ENCODE data around the gene FN3K. TPM values are rescaled to one million over a fixed set of nuclear protein-coding genes. Genes with fewer than 3 reads are reported as not detected.

The FN3K gene
- total and polyA plus RNA-seq, 2 of the 8 experiments (the other 6 are each of a cell fraction or from before 2014, with no cell fraction given) = 0.88 to 14.2 TPM

GRCh38 chr17:82722341-82723013 is 12.9 kb upstream of the FN3K start:
- Histone ChIP-seq H3K23me2 (ENCODE audit: low read depth, low read length) (peaks cover 6% of the 10 kb centered on the region), H2AK5ac (ENCODE audit: low read depth, low read length) (no peak overlapping the region), H2BK20ac (ENCODE audit: low read length) (no peak overlapping the region), H2BK15ac (ENCODE audit: low read length) (no peak overlapping the region), H3K36me3 (ENCODE audit: control insufficient read depth in 2 of 4, insufficient read depth in 4 of 4, low read length in 3 of 4) (peaks cover 0 to 7% (median 2%) of the 10 kb centered on the region in 4 experiments; a peak in 5 of 8 replicates), H3K4me3 (ENCODE audit: extremely low read depth in 1 of 4, insufficient read depth in 2 of 4, low read depth in 3 of 4, low read length in 4 of 4) (no peak overlapping the region), H3K56ac (replicated peaks; ENCODE audit: insufficient read length, low read depth, low read length) (no peak overlapping the region), H3K27ac (ENCODE audit: low read depth, low read length) (no peak overlapping the region), H3K4me1 (replicated peaks in 1 of 4; ENCODE audit: control insufficient read depth in 3 of 4, insufficient read depth in 4 of 4, low read length in 3 of 4) (peaks cover 0 to 5% (median 0%) of the 10 kb centered on the region in 4 experiments; a peak in 2 of 7 replicates), H2BK5ac (ENCODE audit: low read depth, low read length) (no peak overlapping the region), H3K14ac (ENCODE audit: insufficient read length) (no peak overlapping the region), H3K79me1 (ENCODE audit: low read depth, low read length) (peaks cover 6% of the 10 kb centered on the region), H3K4ac (replicated peaks; ENCODE audit: insufficient read length, low read depth, low read length) (no peak overlapping the region), H4K5ac (ENCODE audit: insufficient read length, low read depth, low read length) (no peak overlapping the region), H3K27me3 (replicated peaks in 1 of 4; ENCODE audit: control insufficient read depth in 3 of 4, extremely low read depth in 1 of 4, insufficient read depth in 3 of 4, low read length in 3 of 4) (no peaks in the 10 kb centered on the region), H3K4me2 (ENCODE audit: insufficient read depth in 1 of 2, low read depth in 2 of 2, low read length in 2 of 2) (no peak overlapping the region), H4K20me1 (replicated peaks in 1 of 2; ENCODE audit: control insufficient read depth in 1 of 2, insufficient read depth in 2 of 2, low read length in 2 of 2) (peaks cover 4 to 17% of the 10 kb centered on the region in 2 experiments), H2AFZ (ENCODE audit: low read length) (no peak overlapping the region), H4K91ac (replicated peaks; ENCODE audit: insufficient read length, low read length) (no peak overlapping the region), H3K9ac (replicated peaks in 1 of 4; ENCODE audit: extremely low read depth in 1 of 4, low read depth in 3 of 4, low read length in 3 of 4) (no peak overlapping the region), H3K23ac (ENCODE audit: insufficient read length) (no peak overlapping the region), H2BK12ac (ENCODE audit: low read depth, low read length) (no peak overlapping the region), H2BK120ac (replicated peaks; ENCODE audit: low read depth, low read length) (no peak overlapping the region), H3K18ac (ENCODE audit: extremely low read depth, low read length) (no peak overlapping the region), H3K9me3 (ENCODE audit: insufficient read depth in 2 of 2, low read depth in 1 of 2, low read length in 1 of 2) (no peaks in the 10 kb centered on the region), H3K79me2 (ENCODE audit: control insufficient read depth in 1 of 2, insufficient read depth in 2 of 2, low read length in 2 of 2) (peaks cover 2 to 5% of the 10 kb centered on the region in 2 experiments; a peak in 2 of 4 replicates), H4K8ac (ENCODE audit: extremely low read depth, insufficient read depth, low read length) (no peak overlapping the region)
- TF ChIP-seq JUND (IDR thresholded peaks at IDR 0.05; ENCODE audit: low read length) = no peak
- no peak for TF ChIP-seq CTBP2 (IDR thresholded peaks at IDR 0.05; ENCODE audit: borderline replicate concordance, insufficient read depth, insufficient read length, low read length)
- no peak for TF ChIP-seq RFX5 (IDR thresholded peaks at IDR 0.05; ENCODE audit: borderline replicate concordance, low read depth, low read length)
- ChIA-PET CTCF (ENCODE audit: partially characterized antibody) (interaction anchor here (0.7 to 1.4 kb wide), 4 partner anchors 11 to 45 kb away, joined by 3 to 7 read pairs (median 4); no protein-coding TSS in a partner anchor), POLR2A (ENCODE audit: partially characterized antibody) (no interaction called here)
- 87% methylated on average over 19 of the region's 19 CpGs; no CpG with 5 or more reads in 1 of the 2 experiments for WGBS, 2 experiments (ENCODE audit: extremely low coverage in 1 of 2, insufficient coverage in 1 of 2, insufficient read length in 1 of 2, insufficient replicate concordance in 2 of 2, low coverage in 1 of 2, low lambda C conversion rate in 2 of 2, missing lambda C conversion rate in 1 of 2)
- DNase-seq (ENCODE audit: low read depth in 1 of 2, low spot score in 2 of 2) (no peak), FAIRE-seq (no peak)

All from H1 (cell line).